Stimulated activated CD4-positive, alpha-beta T cell treated with anti-CD3 and anti-CD28 coated beads, Interleukin-2, amount 100 ng/mL, for 4 hours (primary cell): ENCODE data around the gene R3HDM4.

ENCODE experiments used
- DNase-seq: peaks from one replicate; pipeline ENCODE4 v3.0.0-alpha.2; 2020; ENCODE audit warnings: low read depth

Gene R3HDM4

GRCh38 chr19:947090-947706 is 34.2 kb upstream of the R3HDM4 start:
- no peak for DNase-seq

GRCh38 chr19:945401-946252 is 32.6 kb upstream of the R3HDM4 start:
- DNase-seq, result no peak

DNA sequence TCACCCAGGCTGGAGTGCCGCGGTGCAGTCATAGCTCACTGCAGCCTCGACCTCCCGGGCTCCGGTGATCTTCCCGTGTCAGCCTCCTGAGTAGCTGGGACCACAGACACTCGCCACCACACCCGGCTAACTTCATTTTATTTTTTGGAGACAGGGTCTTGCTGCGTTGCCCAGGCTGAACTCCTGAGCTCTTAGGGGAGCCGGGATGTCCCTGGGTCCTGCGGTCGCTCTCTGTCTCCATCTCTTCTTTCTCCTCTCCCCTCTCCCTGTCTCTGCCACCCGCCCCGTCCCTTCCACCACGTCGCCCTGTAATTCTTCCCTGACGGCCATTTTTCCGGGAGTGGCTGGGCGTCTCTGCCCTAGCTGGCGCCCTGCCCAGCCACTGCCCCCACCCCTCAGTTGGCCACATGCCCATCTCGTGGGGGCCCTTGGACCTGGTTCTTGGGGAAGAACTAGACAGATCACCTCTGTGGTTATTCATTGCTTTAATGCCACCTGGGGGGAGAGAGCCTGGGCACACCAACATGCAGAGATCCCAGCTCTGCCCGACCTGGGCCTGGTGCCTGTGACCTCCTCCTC is 31.7 kb upstream of the R3HDM4 start:
- DNase-seq, result no peak

- no peak for DNase-seq
Measured at GRCh38 chr19:944171-944567, 31.1 kb upstream of the R3HDM4 start.

- no peak for DNase-seq
Measured at GRCh38 chr19:943551-944170, 30.6 kb upstream of the R3HDM4 start.

- DNase-seq, result no peak
Measured at GRCh38 chr19:942133-942645, 29.2 kb upstream of the R3HDM4 start.

DNA sequence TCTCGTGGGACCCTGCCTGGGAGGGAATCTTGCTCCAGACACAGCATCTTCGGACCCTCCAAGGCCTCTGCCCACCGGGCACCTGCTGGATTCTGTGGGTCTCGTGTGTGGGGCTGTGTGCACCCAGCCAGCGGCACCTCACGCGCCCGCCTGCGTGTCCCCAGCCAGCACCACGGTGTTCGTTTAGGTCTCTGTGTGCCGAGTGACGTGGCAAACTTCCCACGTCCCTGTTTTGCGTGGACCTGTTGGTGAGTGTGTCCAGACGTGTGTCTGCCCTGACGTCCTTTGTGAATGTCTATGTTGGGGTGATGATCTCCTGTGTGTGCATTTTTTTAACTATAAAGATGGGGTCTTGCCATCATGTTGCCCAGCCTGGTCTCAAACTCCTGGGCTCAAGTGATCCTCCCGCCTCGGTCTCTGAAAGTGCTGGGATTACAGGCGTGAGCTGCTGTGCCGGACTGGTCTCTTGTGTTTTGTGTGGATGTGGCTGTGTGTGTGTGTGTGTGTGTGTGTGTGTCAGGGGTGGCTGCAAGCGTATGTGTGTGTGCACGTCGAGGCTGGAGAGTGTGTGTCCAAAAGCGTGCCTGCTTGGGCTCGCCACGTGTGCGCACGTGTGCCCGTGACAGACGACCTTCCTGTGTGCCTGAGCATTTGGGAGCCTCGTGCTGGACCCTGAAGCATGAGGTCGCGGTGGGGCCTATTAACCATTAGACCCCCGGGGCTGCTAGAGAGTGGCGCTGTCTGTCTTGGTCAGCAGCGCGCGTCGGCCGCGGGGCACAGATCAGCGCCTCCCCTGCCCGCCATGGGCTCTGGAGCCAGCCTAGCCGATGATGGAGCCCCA is 28.5 kb upstream of the R3HDM4 start:
- DNase-seq, result no peak

DNA sequence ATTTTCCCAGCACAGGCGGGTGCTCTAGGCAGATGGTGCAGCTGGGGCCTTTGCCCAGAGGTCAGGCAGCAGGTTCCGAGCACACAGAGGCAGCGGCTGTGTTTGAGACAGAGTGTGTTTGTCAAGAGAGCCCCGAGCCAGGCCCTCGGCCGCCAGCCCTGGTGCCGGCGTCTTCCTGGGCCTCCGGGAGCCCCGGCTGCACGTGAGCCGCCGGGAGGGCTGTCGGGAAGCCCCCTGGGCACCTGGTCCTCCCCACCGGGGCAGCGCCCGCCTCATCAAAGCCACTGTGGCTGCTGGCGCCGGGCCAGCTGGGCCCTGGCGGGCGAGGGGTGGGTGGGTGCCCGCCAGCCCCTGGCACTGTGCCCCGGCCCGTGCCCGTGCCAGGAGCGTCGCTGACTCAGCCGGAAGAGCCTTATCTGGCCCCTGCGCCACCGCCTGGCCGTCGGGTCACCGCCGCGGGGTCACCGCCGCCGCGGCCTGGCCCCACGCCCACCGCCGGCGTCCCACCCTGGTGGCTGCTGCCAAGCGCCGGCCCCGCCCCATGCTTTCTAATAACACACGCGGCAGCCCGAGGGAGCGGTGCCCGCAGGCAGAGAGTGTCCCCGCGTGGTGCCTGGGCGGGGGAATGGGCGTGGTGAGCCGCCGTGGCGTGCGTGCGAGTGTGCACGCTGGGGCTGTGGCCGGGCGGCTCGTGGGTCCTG is 27.7 kb upstream of the R3HDM4 start:
- peak; percentile 56 for DNase-seq

DNA sequence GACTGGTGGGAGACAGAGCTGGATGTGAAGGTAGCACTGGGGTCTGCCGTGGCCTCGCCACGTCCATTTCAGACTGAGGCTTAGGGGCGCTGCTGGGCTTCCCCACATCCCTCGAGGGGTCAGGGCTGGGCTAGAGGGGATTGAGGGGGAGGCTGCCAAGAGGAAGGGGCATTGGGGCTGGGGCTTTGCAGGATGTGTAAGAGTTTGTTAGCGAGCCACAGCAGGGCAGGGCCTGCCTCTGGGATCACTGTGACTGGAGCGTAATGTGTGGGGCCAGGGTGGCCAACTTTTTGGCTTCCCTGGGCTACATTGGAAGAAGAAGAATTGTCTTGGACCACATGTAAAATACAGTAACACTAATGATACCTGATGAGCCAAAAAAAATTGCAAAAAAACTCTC is 26.9 kb upstream of the R3HDM4 start:
- no peak for DNase-seq

DNA sequence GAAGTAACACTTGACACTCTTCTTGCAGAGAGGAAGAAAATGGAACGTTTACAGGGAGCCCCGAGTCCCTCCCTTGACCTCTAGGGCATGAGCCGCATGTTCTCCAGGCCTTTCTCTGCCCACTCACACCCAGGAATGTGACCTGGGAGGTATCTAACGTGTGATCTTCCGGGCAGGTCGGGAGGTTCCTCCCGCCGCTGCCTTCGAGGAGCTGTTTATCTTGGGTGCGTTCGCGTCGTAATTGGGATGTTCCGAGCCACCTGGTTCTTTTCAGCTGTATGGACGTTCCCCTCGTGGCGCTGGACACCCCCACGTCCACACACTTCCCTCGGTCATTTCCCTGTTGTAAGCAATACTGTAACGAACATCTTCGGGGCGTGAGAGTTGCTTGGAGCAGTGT is 26.4 kb upstream of the R3HDM4 start:
- no peak for DNase-seq

DNA sequence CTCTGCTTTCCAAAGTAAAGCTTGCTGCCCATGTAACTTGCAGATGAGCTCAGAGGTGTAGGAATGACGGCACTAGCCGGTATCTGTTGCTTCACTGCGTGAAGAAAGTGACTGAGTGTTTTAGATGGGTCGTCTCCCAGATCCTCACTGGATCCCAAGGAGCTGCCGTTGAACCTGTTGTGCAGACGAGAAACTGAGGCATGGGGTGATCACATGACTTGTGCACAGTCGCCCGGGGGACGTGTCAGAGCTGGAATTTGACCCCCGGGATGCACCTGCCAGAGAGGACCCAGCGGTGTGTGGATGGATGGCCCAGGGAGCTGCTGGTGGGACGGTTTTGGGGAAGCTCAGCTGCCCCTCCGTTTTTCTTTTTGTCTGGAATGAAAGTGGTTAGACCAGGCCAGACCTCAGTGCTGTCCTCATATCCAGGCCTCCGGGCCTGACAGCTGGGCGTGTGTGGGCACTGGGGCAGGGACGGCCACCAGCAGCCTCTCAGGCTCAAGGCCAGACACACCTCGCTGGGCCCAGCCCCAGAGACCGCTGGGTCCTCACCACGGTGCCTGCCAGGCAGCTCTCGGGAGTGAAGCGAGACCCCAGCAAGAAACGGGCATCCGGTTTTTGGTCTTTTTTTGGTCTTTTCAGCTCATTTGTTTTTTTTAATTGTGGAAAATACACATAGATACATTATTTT is 25.4 kb upstream of the R3HDM4 start:
- no peak for DNase-seq

DNA sequence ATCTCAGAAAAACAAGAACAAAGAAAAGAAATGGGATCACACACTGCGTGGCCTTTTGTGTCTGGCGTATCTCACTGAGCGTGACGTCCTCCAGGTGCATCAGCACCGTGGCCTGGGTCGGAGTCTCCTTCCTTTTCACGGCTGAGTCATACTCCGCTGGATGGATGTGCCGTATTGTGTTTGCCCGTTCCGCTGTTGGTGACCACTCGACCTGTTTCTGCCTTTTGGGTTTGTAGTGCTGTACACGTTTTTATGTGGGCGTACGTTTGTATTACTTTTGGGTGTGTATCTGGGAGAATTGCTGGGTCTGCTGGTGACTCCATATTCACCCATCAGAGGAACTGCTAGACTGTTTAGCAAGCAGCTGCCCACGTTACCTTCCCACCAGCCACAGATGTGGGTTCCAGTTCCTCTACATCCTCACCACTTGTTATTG is 24.3 kb upstream of the R3HDM4 start:
- peak; percentile 38 for DNase-seq

DNA sequence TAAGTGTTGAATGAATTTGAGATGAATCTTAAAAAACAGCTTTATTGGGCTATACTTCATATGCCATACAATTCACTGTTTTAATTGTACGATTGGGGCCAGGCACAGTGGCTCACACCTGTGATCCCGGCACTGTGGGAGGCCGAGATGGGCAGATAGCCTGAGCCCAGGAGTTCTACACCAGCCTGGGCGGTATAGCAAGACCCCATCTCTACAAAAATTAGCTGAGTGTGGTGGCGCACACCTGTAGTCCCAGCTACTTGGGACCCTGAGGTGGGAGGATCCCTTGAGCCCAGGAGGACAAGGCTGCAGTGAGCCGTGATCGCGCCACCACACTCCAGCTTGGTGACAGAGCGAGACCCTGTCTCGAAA is 23.1 kb upstream of the R3HDM4 start:
- DNase-seq, result no peak

- DNase-seq, result no peak
Measured at GRCh38 chr19:934865-935479, 22.0 kb upstream of the R3HDM4 start.

DNA sequence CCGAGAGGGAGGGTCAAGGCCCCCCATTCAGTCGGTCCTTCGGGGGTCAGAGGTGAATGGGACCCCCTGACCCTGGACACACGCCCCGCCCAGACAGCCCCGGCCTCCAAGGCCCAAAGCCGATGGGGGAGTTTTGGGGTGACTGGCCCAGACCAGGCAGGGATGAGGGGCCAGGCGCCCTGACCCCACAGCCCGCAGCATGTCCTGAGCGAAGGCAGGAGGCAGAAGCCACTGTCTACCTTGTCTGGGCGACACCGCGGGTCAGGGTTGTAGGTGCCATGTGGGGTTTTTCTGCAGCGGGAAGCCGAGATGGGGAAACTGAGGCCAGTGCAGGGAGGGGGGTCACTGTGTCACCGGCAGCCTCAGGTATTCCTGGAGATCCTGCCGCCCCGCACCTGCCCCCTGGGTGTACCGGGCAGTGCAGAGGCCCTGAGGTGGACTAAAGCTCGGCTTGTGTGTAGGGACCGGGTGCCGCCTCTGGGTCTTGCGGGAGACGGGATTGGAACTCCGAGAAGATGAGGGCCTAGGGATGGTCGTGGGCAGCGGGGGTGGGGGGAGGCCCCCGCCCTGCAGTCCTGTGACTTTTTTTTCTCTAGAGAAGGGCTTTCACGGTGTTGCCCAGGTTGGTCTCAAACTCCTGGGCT is 21.3 kb upstream of the R3HDM4 start:
- DNase-seq, result no peak

- no peak for DNase-seq
Measured at GRCh38 chr19:933553-933882, 20.5 kb upstream of the R3HDM4 start.

DNA sequence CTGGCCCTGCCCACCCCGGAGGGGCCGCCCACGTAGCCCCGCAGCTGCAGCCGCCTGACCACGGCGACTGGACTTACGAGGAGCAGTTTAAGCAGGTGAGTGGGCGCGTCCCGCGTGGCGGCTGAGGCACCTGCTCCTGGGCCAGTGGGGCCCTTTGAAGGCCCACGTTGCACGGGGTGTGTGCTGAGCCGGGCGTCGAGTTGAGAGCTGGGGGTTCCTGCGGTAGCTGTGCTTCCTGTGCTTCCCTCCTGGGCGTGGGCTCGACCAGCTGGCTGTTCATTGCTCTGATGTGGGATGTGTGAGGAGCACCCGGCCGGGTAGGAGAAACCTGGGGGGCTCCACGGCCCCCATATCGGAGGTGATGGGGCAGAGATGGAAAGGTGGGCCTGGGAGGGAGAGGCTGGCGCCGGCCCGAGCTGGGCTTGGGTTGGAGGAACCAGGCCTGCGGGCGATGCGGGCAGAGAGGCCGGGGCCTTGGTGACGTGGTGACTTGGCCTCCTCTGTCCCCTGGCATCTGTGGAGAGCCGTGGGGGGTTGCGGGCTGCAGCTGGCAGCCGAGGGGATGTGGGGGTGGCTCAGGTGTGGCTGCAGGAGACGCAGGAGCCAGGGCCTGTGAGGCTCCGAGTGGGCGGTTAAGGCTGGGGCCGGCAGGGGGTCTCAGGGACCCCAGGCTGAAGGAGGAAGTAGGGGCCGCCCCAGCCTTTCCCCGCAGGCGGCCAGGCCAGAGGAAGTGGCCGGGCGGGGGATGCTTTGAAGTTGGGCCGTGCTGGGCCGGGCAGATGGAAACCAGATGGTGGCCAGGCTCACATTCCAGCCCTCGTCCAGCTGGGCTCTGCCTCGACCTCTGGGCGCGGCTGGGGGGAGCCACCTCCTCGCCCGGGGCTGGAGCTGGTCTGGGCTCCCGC is 19.9 kb upstream of the R3HDM4 start:
- no peak for DNase-seq

- DNase-seq, result no peak
Measured at GRCh38 chr19:931860-932647, 19.0 kb upstream of the R3HDM4 start.
